Stimulated activated CD8-positive, alpha-beta memory T cell treated with anti-CD3 and anti-CD28 coated beads, Interleukin-7, amount 100 ng/mL, for 4 hours (primary cell): ENCODE results near the gene ALKAL2.

Experiments
- DNase-seq, 2 donors: peaks; one replicate each; pipeline ENCODE4 v3.0.0-alpha.2; 2020; ENCODE audit warnings: low read depth in 2 of 2

The ALKAL2 gene

DNA sequence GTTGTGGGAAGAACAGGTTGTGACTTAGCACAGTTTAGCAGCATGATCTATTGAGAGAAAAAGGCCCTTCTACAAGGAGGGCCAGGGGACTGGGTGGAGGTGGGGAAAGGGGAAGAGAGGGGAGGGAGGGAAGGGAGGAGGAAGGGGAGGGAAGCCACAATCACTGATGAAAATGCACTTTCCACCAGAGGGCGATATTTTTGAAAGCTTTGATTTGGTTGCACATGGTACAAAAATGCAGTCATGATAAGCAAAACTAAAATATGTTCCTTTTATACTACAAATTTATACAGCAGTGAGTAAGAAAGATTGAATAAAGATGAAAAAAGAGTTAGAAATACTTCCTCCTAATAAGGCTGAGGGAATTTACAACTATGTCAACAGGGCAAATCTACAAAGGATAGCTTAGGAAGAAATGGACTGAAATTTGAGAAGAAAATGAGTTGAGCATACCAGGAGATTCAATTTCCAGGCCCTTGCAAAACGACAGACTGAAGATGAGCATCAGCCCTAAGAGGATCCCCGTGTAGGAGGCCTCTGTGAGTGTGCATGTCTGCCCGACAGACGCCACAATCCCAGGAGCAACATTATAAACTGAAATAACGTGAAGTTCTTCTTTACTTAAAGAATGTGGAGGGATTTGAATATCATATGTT, 41.3 kb downstream of the ALKAL2 start:
- no peak for DNase-seq

DNA sequence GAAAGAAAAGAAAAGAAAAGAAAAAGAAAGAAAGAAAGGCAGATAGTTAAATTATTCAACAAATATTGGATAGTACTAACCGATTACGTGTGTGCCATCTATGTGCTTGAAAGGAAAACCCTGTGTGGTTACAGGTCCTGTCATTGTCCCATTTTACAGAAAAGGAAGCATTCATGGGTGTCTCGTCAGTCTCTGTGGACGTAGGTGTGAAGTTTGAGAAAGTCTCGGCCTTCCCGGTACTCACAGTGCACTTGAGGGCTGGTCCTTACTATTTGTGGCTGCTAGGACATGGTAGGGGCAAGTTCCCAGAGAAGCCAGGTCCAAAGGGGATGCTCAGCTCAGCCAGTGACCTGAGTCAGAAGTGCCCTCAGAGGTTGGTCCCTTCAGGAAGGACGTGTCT, 43.3 kb downstream of the ALKAL2 start:
- no peak for DNase-seq

DNA sequence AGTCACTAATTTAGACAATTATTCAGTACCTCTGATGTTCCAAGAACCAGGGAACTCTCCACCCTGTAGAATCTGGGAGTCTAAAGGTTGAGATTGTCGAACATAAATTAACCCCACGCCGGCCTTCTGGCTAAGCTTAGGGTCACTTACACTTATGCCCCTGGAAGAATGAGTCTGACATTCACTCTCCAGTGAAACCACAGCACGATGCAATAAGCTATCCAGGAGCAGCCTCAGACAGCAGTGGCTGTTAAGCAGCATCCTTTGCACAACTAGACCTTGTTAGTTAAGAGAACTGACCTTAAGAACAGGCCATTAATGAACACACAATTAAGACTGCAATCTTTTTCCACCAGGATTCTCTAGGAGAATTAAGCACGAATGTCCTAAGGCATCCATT, 49.0 kb downstream of the ALKAL2 start:
- no peak for DNase-seq

DNA sequence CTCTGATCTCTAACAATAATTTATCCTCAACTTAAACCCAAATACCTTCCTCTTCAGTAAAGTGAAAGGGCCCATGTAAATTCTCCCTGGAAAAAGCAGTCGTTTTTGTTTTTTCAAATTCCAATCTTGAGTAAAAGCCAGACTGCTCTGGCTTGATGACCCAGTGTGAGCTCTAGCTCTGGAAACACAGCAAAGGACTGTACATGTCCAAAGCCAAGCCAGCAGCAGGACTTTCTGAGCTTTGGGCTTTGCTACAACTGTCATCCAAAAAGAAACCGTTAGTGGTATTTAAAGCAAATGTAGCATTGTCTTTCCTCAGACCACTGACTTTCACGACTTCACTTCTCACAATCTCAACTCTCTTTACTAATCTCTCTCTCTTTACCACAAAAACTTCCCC, 49.5 kb downstream of the ALKAL2 start:
- DNase-seq, result no peak

DNA sequence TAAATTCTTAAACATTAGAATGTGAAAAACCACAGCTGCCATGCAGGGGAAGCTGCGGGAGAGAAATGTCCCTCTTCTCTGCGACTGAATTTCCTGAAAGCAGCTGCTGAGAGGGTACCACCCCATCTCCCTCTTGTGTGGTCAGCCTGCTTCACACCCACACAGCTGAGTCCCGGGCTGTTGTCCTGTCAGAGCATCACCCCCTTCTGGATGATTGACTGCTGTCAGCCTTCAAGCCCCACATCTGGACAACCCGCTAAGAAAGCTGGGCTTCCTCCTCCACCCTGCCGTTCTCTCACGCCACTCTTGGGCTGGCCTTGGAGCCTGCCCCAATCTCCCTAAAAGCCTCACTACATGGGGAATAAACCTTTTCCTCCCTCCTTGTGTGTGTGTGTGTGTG, 50.0 kb downstream of the ALKAL2 start:
- DNase-seq, result peak in 1 of 2 donors; percentile 11

DNA sequence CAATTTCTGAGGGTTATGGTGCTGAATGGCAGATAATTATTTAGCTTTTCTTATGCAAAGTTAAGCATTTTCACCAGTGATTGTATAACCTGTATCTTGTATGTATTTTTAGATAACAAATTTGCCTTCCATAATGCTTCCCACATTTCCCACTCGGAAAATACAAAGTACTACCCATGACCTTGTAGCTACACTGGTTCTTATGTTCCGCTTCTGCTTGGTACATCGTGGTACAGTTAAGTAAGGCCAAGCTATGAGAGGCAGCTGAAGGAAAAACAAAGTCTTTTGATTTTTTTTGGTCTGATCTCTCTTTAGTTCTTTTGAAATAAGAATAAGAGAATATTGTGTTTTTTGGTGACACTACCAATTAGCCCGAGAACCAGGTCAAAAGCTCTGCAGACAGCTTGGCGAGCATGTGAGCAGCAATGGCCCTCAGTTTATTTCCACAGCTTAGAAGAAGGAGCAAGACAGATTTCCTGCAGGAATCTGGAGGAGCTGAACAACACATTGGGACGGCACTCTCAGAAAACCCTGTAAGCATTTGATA, 50.8 kb downstream of the ALKAL2 start:
- DNase-seq, result no peak

DNA sequence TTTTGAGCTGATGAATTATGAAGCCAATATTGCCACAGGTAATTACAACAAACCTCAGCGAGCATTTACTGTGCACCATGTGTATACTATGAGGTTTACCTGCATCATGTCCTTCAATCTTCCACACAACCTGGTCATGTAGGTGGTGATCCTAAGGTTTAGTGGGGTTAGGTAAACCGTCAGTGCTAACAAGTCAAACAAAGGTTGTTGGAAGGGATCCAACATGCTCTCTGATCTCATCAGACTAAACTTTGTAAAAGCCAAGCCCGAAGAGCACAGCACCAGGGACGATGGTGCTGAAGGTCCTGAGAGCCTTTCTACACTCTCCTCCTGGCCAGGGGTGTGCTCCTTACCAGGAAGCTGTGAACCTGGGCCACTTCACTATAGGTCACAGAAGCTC, 53.5 kb downstream of the ALKAL2 start:
- DNase-seq, result no peak

DNA sequence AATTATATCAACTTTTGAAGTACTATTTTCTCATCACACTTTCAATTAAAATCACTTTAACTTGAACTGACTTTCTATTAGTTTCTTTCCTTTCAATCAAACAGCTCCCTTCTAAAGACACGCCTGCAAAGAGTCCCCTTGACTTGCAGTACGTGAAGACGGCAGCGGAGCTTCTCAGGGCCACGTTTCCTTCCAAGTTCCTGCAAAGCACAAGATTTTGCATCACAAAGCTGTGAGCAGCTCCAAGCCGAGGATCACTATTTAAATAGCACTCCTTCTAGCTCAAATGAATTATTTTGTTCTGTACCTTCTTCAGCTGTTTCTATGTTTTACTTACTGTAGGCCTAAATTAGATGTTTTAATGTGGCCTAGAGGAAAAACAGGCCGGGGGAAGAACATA, 54.9 kb downstream of the ALKAL2 start:
- no peak for DNase-seq

DNA sequence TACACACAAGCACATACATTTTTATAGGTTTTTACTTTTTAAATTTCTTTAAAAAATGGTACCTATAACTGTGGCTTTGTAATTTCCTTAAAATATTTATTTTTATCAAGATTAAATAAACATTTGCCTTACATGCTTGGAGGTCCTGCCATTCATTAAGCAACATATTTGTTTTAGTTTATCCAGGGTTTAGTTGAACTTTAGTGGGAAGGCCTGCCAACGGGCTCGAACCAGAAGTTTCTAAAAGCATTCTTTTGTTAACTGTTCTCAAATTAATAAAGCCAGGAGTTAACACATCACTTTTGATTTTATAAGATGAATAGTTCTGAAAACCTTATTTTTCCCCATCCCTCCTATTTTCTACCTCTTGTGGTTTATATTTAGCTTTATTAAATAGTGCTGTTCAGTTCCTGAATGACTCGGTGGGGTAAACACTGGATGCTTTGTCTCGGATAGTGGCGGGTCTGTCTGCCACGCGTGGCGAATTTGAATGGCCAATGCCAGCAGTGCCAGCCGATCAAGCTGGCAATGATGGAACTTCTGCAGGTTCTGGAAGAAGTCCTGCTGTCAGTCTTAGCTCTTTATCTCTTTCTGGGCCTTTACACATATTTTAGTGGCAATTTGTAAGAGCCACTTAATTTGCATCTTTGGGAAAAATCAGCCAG, 56.2 kb downstream of the ALKAL2 start:
- no peak for DNase-seq
